Right atrium auricular region (tissue), 2 donors: ENCODE results near the gene DLGAP1. TPM values are rescaled to one million over a fixed set of nuclear protein-coding genes. Genes with fewer than 3 reads are reported as not detected.

Experiments used
- DNase-seq: peaks from one replicate; pipeline ENCODE4 v3.0.0-alpha.2; 2019; ENCODE audit warnings: low spot score
- H3K27ac ChIP-seq, 2 donors: fragments of 200-600 bp; sonication (generic); 1 replicate in 1 of 2; 2 replicates in 1 of 2; pipeline ENCODE4 v1.5.1; 2016 to 2019
- H3K27me3 ChIP-seq, 2 donors: fragments of 200-600 bp; sonication (generic); one replicate each; pipeline versions ENCODE4 v1.5.1 to v1.6.0; 2017 to 2019
- H3K36me3 ChIP-seq: fragments of 200-600 bp; sonication (generic); one replicate; pipeline ENCODE4 v1.5.1; 2016
- H3K4me1 ChIP-seq, 2 donors: fragments of 200-600 bp; sonication (generic); one replicate each; pipeline versions ENCODE4 v1.5.1 to v1.6.0; 2017 to 2019
- H3K4me3 ChIP-seq, 2 donors: fragments of 200-600 bp; sonication (generic); 1 replicate in 1 of 2; 2 replicates in 1 of 2; pipeline ENCODE4 v1.5.1; 2017 to 2019; ENCODE audit warnings: mild to moderate bottlenecking in 1 of 2, moderate library complexity in 1 of 2
- H3K9me3 ChIP-seq, 2 donors: fragments of 200-600 bp; sonication (generic); one replicate each; pipeline ENCODE4 v1.5.1; 2019
- CTCF ChIP-seq, 2 donors: fragments of 200-600 bp; sonication (generic); IDR thresholded peaks; one replicate each; pipeline ENCODE4 v1.5.1; 2019; ENCODE audit warnings: antibody characterized with exemption in 2 of 2
- total RNA-seq, 2 donors: library from RNA; depleted of rRNA; stranded (reverse); fragments of >200 nt; gene quantifications; one replicate each; pipeline ENCODE4 v1.1.0, GENCODE V29; 2016

Gene DLGAP1
- total RNA-seq, 2 donors from 2014 or later: 0.56 to 1.1 TPM

GRCh38 chr18:3799515-3799914, 655.6 kb downstream of the DLGAP1 start:
- no peak for TF ChIP-seq CTCF (IDR thresholded peaks at IDR 0.05)
- H3K27ac ChIP-seq: no peak overlapping the region
- H3K4me3 ChIP-seq: no peak overlapping the region
- no peaks in the 10 kb centered on the region for H3K4me1 ChIP-seq
- H3K9me3 ChIP-seq: no peaks in the 10 kb centered on the region
- no peak for DNase-seq
- no peaks in the 10 kb centered on the region for H3K36me3 ChIP-seq
- no peaks in the 10 kb centered on the region for H3K27me3 ChIP-seq

DNA sequence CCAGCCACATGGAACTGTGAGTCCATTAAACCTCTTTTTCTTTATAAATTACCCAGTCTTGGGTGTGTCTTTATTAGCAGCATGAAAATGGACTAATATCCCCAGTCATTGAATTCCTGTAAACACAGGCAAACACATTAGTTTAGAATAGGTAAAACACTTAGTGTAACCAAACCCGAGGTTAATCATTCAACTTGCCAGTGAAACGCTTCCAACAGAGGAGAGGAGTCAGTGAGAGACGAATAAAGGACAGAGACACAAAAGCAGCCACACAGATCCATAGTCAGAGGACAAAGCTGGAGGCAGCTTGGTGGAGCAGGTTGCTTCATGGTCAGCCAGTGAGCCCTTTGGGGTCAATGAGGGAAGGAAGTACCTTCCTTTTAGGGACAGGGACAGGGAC, 657.1 kb downstream of the DLGAP1 start:
- Histone ChIP-seq H3K4me3 (no peak overlapping the region), H3K9me3 (no peaks in the 10 kb centered on the region), H3K4me1 (no peaks in the 10 kb centered on the region), H3K27ac (no peak overlapping the region), H3K36me3 (no peaks in the 10 kb centered on the region), H3K27me3 (no peaks in the 10 kb centered on the region)
- no peak for TF ChIP-seq CTCF (IDR thresholded peaks at IDR 0.05)
- no peak for DNase-seq

DNA sequence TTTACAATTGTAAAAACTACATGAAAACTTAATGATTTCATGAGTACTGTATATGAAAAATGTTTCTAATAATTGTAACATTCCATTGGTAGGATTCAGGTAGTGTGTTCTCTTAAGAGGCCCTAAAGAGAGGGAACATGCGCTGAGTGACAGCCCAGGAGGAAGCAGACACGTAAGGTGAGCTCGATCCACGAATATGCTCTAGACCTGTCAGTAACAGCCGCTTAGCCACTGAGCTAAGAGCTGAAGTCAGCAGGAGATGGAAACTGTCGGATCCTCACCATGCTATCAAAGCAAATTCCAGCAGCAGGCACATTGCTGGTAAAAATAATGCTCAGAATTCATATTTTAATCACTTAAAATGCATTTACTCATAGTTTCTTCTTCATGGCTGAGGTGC, 658.7 kb downstream of the DLGAP1 start:
- no peak for TF ChIP-seq CTCF (IDR thresholded peaks at IDR 0.05)
- H3K27ac ChIP-seq: no peak overlapping the region
- DNase-seq: no peak
- no peaks in the 10 kb centered on the region for H3K4me1 ChIP-seq
- no peaks in the 10 kb centered on the region for H3K9me3 ChIP-seq
- H3K27me3 ChIP-seq: no peaks in the 10 kb centered on the region
- H3K36me3 ChIP-seq: no peaks in the 10 kb centered on the region
- H3K4me3 ChIP-seq: no peak overlapping the region

GRCh38 chr18:3794537-3795348, 660.4 kb downstream of the DLGAP1 start:
- Histone ChIP-seq H3K27me3 (no peaks in the 10 kb centered on the region), H3K27ac (no peak overlapping the region), H3K4me3 (no peak overlapping the region), H3K4me1 (no peaks in the 10 kb centered on the region), H3K9me3 (no peaks in the 10 kb centered on the region), H3K36me3 (no peaks in the 10 kb centered on the region)
- no peak for DNase-seq
- no peak for TF ChIP-seq CTCF (IDR thresholded peaks at IDR 0.05)

DNA sequence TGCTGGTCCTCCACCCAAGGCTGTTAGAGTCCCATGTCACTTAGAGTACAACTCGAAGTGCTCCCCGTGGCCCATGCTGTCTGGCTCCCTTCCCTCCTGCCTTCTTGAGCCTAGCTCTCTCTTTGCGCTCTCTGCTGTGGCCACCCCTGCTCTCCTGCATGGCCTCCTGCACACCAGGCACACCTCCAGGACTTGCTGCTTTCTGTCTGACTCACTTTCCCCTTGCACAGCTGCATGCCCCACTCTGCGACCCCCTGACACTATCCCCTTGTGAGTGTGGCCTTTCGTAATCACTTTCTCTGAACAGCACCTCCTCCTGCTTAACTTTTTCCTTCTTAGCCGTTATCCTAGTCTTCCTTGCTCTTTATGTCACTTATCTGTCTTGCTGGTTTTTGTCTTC, 661.6 kb downstream of the DLGAP1 start:
- Histone ChIP-seq H3K9me3 (no peaks in the 10 kb centered on the region), H3K27ac (no peak overlapping the region), H3K4me3 (no peak overlapping the region), H3K4me1 (no peaks in the 10 kb centered on the region), H3K36me3 (no peaks in the 10 kb centered on the region), H3K27me3 (no peaks in the 10 kb centered on the region)
- no peak for TF ChIP-seq CTCF (IDR thresholded peaks at IDR 0.05)
- DNase-seq: no peak

DNA sequence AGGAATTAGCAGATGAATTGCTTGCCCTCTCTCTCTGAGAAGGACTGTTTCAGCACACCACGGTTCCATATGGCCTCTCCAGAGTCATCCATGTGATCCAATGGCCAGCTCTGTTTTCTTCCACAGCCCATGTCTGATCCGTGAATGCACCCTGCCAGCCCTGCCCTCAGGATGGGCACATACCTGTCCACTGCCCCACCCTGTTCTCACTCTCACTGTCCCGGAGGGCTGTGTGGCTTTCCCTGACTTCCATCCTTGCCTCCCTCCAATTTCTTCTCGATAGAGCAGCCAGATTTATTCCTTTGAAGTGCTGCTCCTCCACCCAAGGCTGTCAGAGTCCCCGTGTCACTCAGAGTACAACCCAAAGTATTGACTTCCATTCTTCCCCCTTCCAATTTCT, 662.0 kb downstream of the DLGAP1 start:
- H3K4me1 ChIP-seq: no peaks in the 10 kb centered on the region
- no peak overlapping the region for H3K4me3 ChIP-seq
- H3K27ac ChIP-seq: no peak overlapping the region

More for the DNA sequence above, 662.0 kb downstream of the DLGAP1 start:
- Histone ChIP-seq H3K36me3 (no peaks in the 10 kb centered on the region), H3K9me3 (no peaks in the 10 kb centered on the region), H3K27me3 (no peaks in the 10 kb centered on the region)
- DNase-seq: no peak
- no peak for TF ChIP-seq CTCF (IDR thresholded peaks at IDR 0.05)
